Amygdala (tissue), 56 donors: Measurements from ENCODE around the gene SCN5A.
"Not testable (repeated sequence)": the region's sequence is repeated elsewhere in the genome, so short reads cannot be mapped to it uniquely, and the experiment has no call there.

Source experiments
- DNase-seq, 56 donors: peaks; one replicate each; lab custom pipeline; 2025; lab: John Stamatoyannopoulos, UW

Gene SCN5A

GRCh38 chr3:38580450-38581382 lies 68.8 kb downstream of the SCN5A start:
- DNase-seq, result no peak

GRCh38 chr3:38579551-38580449 lies 69.7 kb downstream of the SCN5A start:
- DNase-seq, result peak in 2 of 56 donors; percentile 12 to 18

GRCh38 chr3:38579141-38579540 lies 70.3 kb downstream of the SCN5A start:
- peak in 2 of 56 donors; percentile 16 to 23 for DNase-seq

GRCh38 chr3:38578551-38578950 lies 70.9 kb downstream of the SCN5A start:
- DNase-seq, result no peak

- DNase-seq, result no peak
Measured at GRCh38 chr3:38578081-38578475, 71.4 kb downstream of the SCN5A start.

GRCh38 chr3:38577371-38578080 lies 72.0 kb downstream of the SCN5A start:
- DNase-seq, result no peak

GRCh38 chr3:38576526-38577370 lies 72.7 kb downstream of the SCN5A start:
- no peak for DNase-seq

GRCh38 chr3:38576131-38576525 lies 73.4 kb downstream of the SCN5A start:
- no peak for DNase-seq

GRCh38 chr3:38575279-38575843 lies 74.1 kb downstream of the SCN5A start:
- no peak for DNase-seq

- no peak for DNase-seq
Measured at GRCh38 chr3:38574411-38575278, 74.8 kb downstream of the SCN5A start.

- DNase-seq, result peak in 5 of 56 donors; percentile 7 to 41 (median 22)
Measured at GRCh38 chr3:38573556-38573955, 75.9 kb downstream of the SCN5A start.

GRCh38 chr3:38573111-38573510 lies 76.4 kb downstream of the SCN5A start:
- no peak for DNase-seq

- no peak for DNase-seq
Measured at GRCh38 chr3:38567498-38567897, 82.0 kb downstream of the SCN5A start.

- DNase-seq, result not testable (repeated sequence)
Measured at GRCh38 chr3:38566794-38567193, 82.7 kb downstream of the SCN5A start.

GRCh38 chr3:38566215-38566528 lies 83.3 kb downstream of the SCN5A start:
- no peak for DNase-seq

- DNase-seq, result no peak
Measured at GRCh38 chr3:38565339-38566214, 83.9 kb downstream of the SCN5A start.

GRCh38 chr3:38564631-38565338 lies 84.7 kb downstream of the SCN5A start:
- DNase-seq, result no peak
